Natural killer cell (primary cell): ENCODE data around the gene SCYL2. TPM values are rescaled to one million over a fixed set of nuclear protein-coding genes. Genes with fewer than 3 reads are reported as not detected.

Source experiments
- ATAC-seq, 3 donors: fragments of 150-1000 bp in 2 of 3; fragments of 200-7000 bp in 1 of 3; cut with Tn5 transposase; 1 replicate in 1 of 3; 2 replicates in 2 of 3; pipeline ENCODE4 v1.10.0; 2021; ENCODE audit warnings: mild to moderate bottlenecking in 2 of 3, moderate library complexity in 2 of 3
- DNase-seq, 2 donors: peaks; one replicate each; pipeline versions ENCODE4 v3.0.0 to v3.0.0-alpha.2; 2013 to 2021; ENCODE audit warnings: mixed read lengths in 1 of 2
- H3K27ac ChIP-seq: one replicate; pipeline ENCODE4 v1.5.1; 2013; ENCODE audit warnings: mild to moderate bottlenecking, low read length
- H3K27me3 ChIP-seq: one replicate; pipeline ENCODE4 v1.6.1; 2013; ENCODE audit warnings: low read length; ENCODE audit not compliant: control insufficient read depth, insufficient read depth
- H3K36me3 ChIP-seq: one replicate; pipeline ENCODE4 v1.6.1; 2013; ENCODE audit warnings: low read length; ENCODE audit not compliant: control insufficient read depth, insufficient read depth
- H3K4me1 ChIP-seq: one replicate; pipeline ENCODE4 v1.6.1; 2013; ENCODE audit warnings: low read length; ENCODE audit not compliant: control insufficient read depth, insufficient read depth
- H3K4me3 ChIP-seq: one replicate; pipeline ENCODE4 v1.5.1; 2013; ENCODE audit warnings: low read length
- H3K9me3 ChIP-seq: one replicate; pipeline ENCODE4 v1.6.1; 2013; ENCODE audit warnings: low read length; ENCODE audit not compliant: control insufficient read depth, insufficient read depth
- H3K27ac Mint-ChIP-seq, 2 donors: one replicate each; pipeline ENCODE4 v1.8.0; 2022; ENCODE audit warnings: mild to moderate bottlenecking in 2 of 2, mixed read lengths in 2 of 2, moderate library complexity in 1 of 2
- H3K27me3 Mint-ChIP-seq, 2 donors: one replicate each; pipeline ENCODE4 v1.8.0; 2022; ENCODE audit warnings: low read depth in 2 of 2, mixed read lengths in 2 of 2
- H3K36me3 Mint-ChIP-seq: one replicate; pipeline ENCODE4 v1.8.0; 2022; ENCODE audit warnings: mixed read lengths
- H3K4me1 Mint-ChIP-seq, 2 donors: one replicate each; pipeline ENCODE4 v1.8.0; 2022; ENCODE audit warnings: mixed read lengths in 2 of 2
- H3K4me3 Mint-ChIP-seq: one replicate; pipeline ENCODE4 v1.8.0; 2022; ENCODE audit warnings: mild to moderate bottlenecking, moderate library complexity, mixed read lengths
- H3K9me3 Mint-ChIP-seq, 2 donors: one replicate each; pipeline ENCODE4 v1.8.0; 2022; ENCODE audit warnings: mixed read lengths in 2 of 2
- CTCF ChIP-seq: fragments of 200-600 bp; IDR thresholded peaks from one replicate; pipeline ENCODE4 v1.8.0; 2022; ENCODE audit warnings: antibody characterized with exemption
- WGBS: methylation state at CpG from one replicate; pipeline ENCODE4 v1.1.7; 2013; ENCODE audit warnings: missing lambda C conversion rate; ENCODE audit not compliant: insufficient coverage; 5-methylcytosine and 5-hydroxymethylcytosine counted together
- intact Hi-C: fragments of 100-400 bp; cut with micrococcal nuclease; formaldehyde crosslinking; loops from one replicate; pipeline ENCODE4 v1.14.2; 2022
- total RNA-seq, 4 donors: library from RNA; stranded (reverse); fragments of 120-200 nt in 1 of 4; gene quantifications; one replicate each; pipeline versions ENCODE4 v1.2.3 to v1.2.4, GENCODE V29; 2013 to 2022

The SCYL2 gene
- total RNA-seq, 3 donors from 2014 or later (not counting 1 experiment from before 2014, with no cell fraction given): 48.7 to 61.0 (median 56.1) TPM

DNA sequence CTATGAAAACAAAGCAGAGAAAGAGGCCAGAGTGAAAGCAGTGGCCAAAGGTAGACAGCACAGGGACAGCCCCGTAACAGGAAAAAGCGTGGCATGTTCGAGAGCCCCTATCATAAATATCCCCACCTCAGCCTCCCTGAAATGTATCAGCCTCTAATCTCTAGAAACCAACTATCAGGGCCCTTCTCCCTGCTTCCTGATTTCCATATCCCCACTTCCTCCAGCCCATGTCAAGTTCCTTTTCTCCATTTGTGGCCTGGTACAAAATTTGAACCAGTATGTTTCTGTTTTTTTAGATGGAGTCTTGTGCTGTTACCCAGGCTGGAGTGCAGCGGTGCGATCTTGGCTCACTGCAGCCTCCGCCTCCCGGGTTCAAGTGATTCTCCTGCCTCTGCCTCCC, 17.0 kb upstream of the SCYL2 start:
- Histone ChIP-seq H3K9me3 (no peaks in the 10 kb centered on the region), H3K4me3 (no peak overlapping the region), H3K27me3 (no peaks in the 10 kb centered on the region), H3K27ac (no peak overlapping the region), H3K36me3 (no peaks in the 10 kb centered on the region), H3K4me1 (no peaks in the 10 kb centered on the region)
- WGBS: 77% methylated on average over 7 of the region's 7 CpGs
- H3K36me3 Mint-ChIP-seq: no peaks in the 10 kb centered on the region
- intact Hi-C loops: no loop called here
- no peaks in the 10 kb centered on the region for H3K9me3 Mint-ChIP-seq
- no peak overlapping the region for H3K27ac Mint-ChIP-seq
- TF ChIP-seq CTCF: no peak
- H3K4me3 Mint-ChIP-seq: no peak overlapping the region
- H3K4me1 Mint-ChIP-seq: no peaks in the 10 kb centered on the region
- ATAC-seq: no peak
- H3K27me3 Mint-ChIP-seq: peaks cover 0 to 2% of the 10 kb centered on the region in 2 donors
- no peak for DNase-seq

- ATAC-seq (no peak), DNase-seq (no peak)
- H3K4me3 ChIP-seq: no peak overlapping the region
- peaks cover 0 to 2% of the 10 kb centered on the region in 2 donors for H3K27me3 Mint-ChIP-seq
- intact Hi-C loops: no loop called here
- no peaks in the 10 kb centered on the region for H3K4me1 ChIP-seq
- no peak overlapping the region for H3K4me3 Mint-ChIP-seq
- H3K27ac Mint-ChIP-seq: no peak overlapping the region
- H3K4me1 Mint-ChIP-seq: no peaks in the 10 kb centered on the region
- H3K27me3 ChIP-seq: no peaks in the 10 kb centered on the region
- no peaks in the 10 kb centered on the region for H3K9me3 Mint-ChIP-seq
- WGBS: 92% methylated on average over 2 of the region's 2 CpGs
- TF ChIP-seq CTCF: no peak
- no peaks in the 10 kb centered on the region for H3K9me3 ChIP-seq
- no peaks in the 10 kb centered on the region for H3K36me3 ChIP-seq
- H3K36me3 Mint-ChIP-seq: no peaks in the 10 kb centered on the region
- H3K27ac ChIP-seq: no peak overlapping the region
These were observed 15.1 kb upstream of the SCYL2 start for GRCh38 chr12:100251917-100252316.

GRCh38 chr12:100253437-100253836, 13.5 kb upstream of the SCYL2 start:
- H3K4me3 Mint-ChIP-seq: no peak overlapping the region
- no peaks in the 10 kb centered on the region for H3K36me3 ChIP-seq
- no peak overlapping the region for H3K27ac Mint-ChIP-seq
- intact Hi-C loops: no loop called here
- peaks cover 0 to under 1% of the 10 kb centered on the region in 2 donors for H3K27me3 Mint-ChIP-seq
- H3K4me1 ChIP-seq: no peaks in the 10 kb centered on the region
- H3K9me3 Mint-ChIP-seq: no peaks in the 10 kb centered on the region
- no peak overlapping the region for H3K27ac ChIP-seq
- H3K4me1 Mint-ChIP-seq: no peaks in the 10 kb centered on the region
- no CpG with 5 or more reads among the region's 1 CpG for WGBS
- no peaks in the 10 kb centered on the region for H3K9me3 ChIP-seq
- ATAC-seq (no peak), DNase-seq (no peak)
- no peak overlapping the region for H3K4me3 ChIP-seq
- H3K36me3 Mint-ChIP-seq: no peaks in the 10 kb centered on the region
- no peak for TF ChIP-seq CTCF
- H3K27me3 ChIP-seq: no peaks in the 10 kb centered on the region

DNA sequence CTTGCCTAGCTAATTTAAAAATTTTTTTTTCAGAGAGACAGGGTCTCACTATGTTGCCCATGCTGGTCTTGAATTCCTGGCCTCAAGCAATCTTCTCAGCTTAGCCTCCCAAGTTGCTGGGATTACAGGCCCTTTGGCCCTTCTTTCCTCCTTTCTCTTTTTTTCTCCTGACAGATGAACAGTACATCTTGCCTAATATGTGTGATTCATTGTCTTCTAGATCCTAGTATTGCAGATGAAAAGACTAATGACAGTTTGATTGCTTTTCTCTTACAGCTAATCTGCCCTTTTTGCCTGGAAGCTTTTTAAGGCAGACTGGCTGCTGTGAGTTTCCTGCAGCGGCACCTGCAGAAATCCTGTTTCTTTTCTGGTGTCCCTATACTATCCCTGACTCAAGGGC, 12.1 kb upstream of the SCYL2 start:
- no peaks in the 10 kb centered on the region for H3K36me3 ChIP-seq
- Mint-ChIP-seq H3K4me3 (no peak overlapping the region), H3K9me3 (no peaks in the 10 kb centered on the region), H3K36me3 (no peaks in the 10 kb centered on the region), H3K4me1 (no peaks in the 10 kb centered on the region), H3K27me3 (no peaks in the 10 kb centered on the region), H3K27ac (no peak overlapping the region)
- intact Hi-C loops: no loop called here
- no peak for DNase-seq
- TF ChIP-seq CTCF: no peak
- H3K4me3 ChIP-seq: no peak overlapping the region
- no peak overlapping the region for H3K27ac ChIP-seq
- 96% methylated on average over 1 of the region's 1 CpG for WGBS
- no peaks in the 10 kb centered on the region for H3K4me1 ChIP-seq
- ATAC-seq: no peak
- H3K9me3 ChIP-seq: no peaks in the 10 kb centered on the region
- H3K27me3 ChIP-seq: no peaks in the 10 kb centered on the region
